Measurements from ENCODE around the gene NANOS2. TPM values are rescaled to one million over a fixed set of nuclear protein-coding genes. Genes with fewer than 3 reads are reported as not detected.
A peak's percentile ranks its signal among the peaks of the same experiment; 100 is the strongest.

The NANOS2 gene
- total and polyA plus RNA-seq, 12 donors = not detected

DNA sequence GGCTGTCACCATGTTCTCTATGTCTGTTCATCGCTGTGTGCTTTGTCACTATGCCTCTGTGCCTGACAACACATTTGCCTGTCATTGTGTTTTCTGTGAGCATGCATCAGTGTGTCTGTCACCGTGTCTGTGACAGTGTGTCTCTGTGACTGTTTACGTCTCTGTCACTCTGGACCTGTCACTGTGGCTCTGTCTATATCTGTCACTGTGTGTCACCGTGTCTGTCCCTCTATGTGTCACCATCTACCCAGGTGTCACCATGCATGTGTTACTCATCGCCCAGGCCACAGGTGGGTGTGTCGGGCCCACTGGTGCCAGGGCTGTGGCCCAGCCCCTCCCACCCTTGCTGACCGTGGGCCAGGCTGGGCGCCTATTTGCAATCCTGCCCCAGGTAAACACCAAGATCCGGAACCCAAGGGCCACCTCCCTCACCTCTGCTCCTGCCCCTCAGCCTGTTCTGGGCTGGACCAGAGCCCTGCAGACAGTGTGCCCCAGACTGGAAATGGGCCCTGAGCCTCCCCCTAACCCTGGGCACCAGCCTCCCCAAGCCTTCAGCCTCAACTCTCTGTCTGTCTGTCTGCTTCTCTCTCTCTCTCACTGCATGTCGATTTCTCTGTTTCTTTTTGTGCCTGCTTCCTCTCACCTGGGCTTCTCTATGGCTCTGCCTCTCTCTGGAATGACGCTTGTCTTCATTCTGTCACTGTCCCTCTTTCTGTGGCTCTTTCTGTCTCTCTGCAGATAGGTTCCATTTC, 36.4 kb downstream of the NANOS2 start:
- Histone ChIP-seq H3K27me3 (no peaks in the 10 kb centered on the region), H3K36me3 (replicated peaks in 1 of 2) (no peaks in the 10 kb centered on the region), H3K4me3 (no peak overlapping the region), H3K27ac (no peak overlapping the region), H3K4me1 (replicated peaks in 1 of 2) (peaks cover 0 to 10% of the 10 kb centered on the region in 2 donors), H3K9me3 (replicated peaks in 1 of 3) (no peaks in the 10 kb centered on the region)
- WGBS, 4 donors = 78 to 89% (median 80%) methylated on average over 7 to 11 of the region's 11 CpGs
- intact Hi-C loops (cut with DNase I) = no loop called here
- TF ChIP-seq CTCF (IDR thresholded peaks at IDR 0.05) (no peak), POLR2A (IDR thresholded peaks at IDR 0.05) (no peak)
- DNase-seq = no peak

DNA sequence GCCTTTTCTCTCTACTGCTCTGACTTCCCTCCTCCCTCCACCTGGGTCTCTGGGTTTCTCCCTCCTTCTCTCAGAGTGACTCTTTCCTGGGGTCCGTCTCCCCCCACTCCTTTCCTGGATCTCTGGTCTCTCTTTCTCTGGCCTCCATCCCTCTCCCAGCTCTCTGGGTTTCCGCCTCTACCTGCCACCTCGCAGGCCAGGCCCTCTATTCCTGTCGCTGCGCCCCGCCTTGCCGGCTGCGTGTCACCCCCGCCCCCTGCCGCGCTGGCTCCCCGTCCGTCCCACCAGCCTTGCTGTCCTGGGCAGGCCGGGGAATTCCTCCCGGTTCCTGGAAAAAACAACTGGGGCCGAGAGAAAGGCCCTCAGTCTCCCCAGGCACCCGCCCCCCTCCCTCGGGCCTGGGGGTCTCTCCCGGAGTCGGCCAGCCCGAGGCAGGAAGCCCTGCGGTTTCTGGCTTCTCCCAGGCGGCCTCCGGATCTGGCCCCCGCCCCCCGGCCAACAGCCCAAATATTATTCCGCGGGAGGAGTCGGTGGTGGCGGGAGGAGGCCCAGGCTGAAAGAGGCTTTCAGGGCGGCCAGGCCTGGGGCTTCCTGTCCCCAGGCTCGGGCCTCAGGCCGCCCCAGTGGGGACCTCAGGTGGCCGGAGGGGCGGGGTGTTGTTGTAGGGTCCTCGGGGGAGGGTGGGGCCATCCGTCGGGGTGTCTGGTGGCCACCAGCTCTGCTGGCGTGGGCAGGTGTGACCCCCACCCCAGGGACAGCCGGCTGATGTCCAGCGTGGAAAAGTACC, 38.0 kb downstream of the NANOS2 start:
- Histone ChIP-seq H3K27ac (peak overlapping the region in 2 of 5 donors; percentile 44 to 71), H3K27me3 (no peaks in the 10 kb centered on the region), H3K4me1 (replicated peaks in 1 of 2) (no peaks in the 10 kb centered on the region), H3K9me3 (replicated peaks in 1 of 3) (no peaks in the 10 kb centered on the region), H3K4me3 (no peak overlapping the region), H3K36me3 (replicated peaks in 1 of 2) (no peaks in the 10 kb centered on the region)
- no peak for DNase-seq
- intact Hi-C loops (cut with DNase I) = no loop called here
- WGBS, 4 donors = 35 to 70% (median 40%) methylated on average over 12 to 41 of the region's 41 CpGs
- TF ChIP-seq POLR2A (IDR thresholded peaks at IDR 0.05) (no peak), CTCF (IDR thresholded peaks at IDR 0.05) (no peak)

DNA sequence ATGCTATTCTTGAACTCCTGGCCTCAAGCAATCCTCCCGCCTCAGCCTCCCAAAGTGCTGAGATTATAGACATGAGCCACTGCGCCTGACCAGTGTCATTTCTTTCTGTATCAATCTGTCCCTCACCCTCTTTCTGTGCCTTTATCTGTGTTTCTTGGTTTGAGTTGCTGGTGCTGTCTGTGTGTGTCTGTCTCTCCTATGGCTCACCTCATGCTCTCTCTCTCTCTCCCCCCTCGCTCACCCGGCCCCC, 38.5 kb downstream of the NANOS2 start:
- H3K27me3 ChIP-seq = no peaks in the 10 kb centered on the region
- H3K4me3 ChIP-seq = no peak overlapping the region
- H3K9me3 ChIP-seq (replicated peaks in 1 of 3) = no peaks in the 10 kb centered on the region
- no peak for DNase-seq
- no peak for TF ChIP-seq POLR2A (IDR thresholded peaks at IDR 0.05)
- TF ChIP-seq CTCF (IDR thresholded peaks at IDR 0.05) = no peak
- no peaks in the 10 kb centered on the region for H3K36me3 ChIP-seq (replicated peaks in 1 of 2)
- intact Hi-C loops (cut with DNase I) = no loop called here
- 53 to 65% (median 56%) methylated on average over 4 of the region's 4 CpGs for WGBS, 4 donors
- no peak overlapping the region for H3K27ac ChIP-seq
- H3K4me1 ChIP-seq (replicated peaks in 1 of 2) = no peaks in the 10 kb centered on the region

- TF ChIP-seq CTCF (IDR thresholded peaks at IDR 0.05) (no peak), POLR2A (IDR thresholded peaks at IDR 0.05) (no peak)
- Histone ChIP-seq H3K9me3 (replicated peaks in 1 of 3) (no peaks in the 10 kb centered on the region), H3K4me1 (replicated peaks in 1 of 2) (no peaks in the 10 kb centered on the region), H3K27ac (no peak overlapping the region), H3K36me3 (replicated peaks in 1 of 2) (no peaks in the 10 kb centered on the region), H3K4me3 (no peak overlapping the region), H3K27me3 (no peaks in the 10 kb centered on the region)
- 80 to 95% (median 88%) methylated on average over 7 of the region's 7 CpGs for WGBS, 4 donors
- intact Hi-C loops (cut with DNase I) = no loop called here
- no peak for DNase-seq
Measured at GRCh38 chr19:45874620-45874966, 40.0 kb downstream of the NANOS2 start.

Data from adrenal gland (tissue), 12 donors.